ENCODE results near the gene AFAP1.

AFAP1 gene

GRCh38 chr4:7765666-7766065 lies 174.0 kb downstream of the AFAP1 start:
- no peak for TF ChIP-seq CTCF (IDR thresholded peaks at IDR 0.05; ENCODE audit: low read length, missing control alignments)
- no peak for DNase-seq (ENCODE audit: low read depth)
- H3K4me3 ChIP-seq (replicated peaks; ENCODE audit: low read depth, low read length), result no peak overlapping the region

GRCh38 chr4:7764466-7764865 lies 175.2 kb downstream of the AFAP1 start:
- no peak overlapping the region for H3K4me3 ChIP-seq (replicated peaks; ENCODE audit: low read depth, low read length)
- TF ChIP-seq CTCF (IDR thresholded peaks at IDR 0.05; ENCODE audit: low read length, missing control alignments), result no peak
- DNase-seq (ENCODE audit: low read depth), result no peak

- no peak overlapping the region for H3K4me3 ChIP-seq (replicated peaks; ENCODE audit: low read depth, low read length)
- TF ChIP-seq CTCF (IDR thresholded peaks at IDR 0.05; ENCODE audit: low read length, missing control alignments), result no peak
- DNase-seq (ENCODE audit: low read depth), result peak; percentile 48
Observed at GRCh38 chr4:7763788-7764187, 175.9 kb downstream of the AFAP1 start.

- no peak overlapping the region for H3K4me3 ChIP-seq (replicated peaks; ENCODE audit: low read depth, low read length)
- DNase-seq (ENCODE audit: low read depth), result no peak
- TF ChIP-seq CTCF (IDR thresholded peaks at IDR 0.05; ENCODE audit: low read length, missing control alignments), result no peak
Observed at GRCh38 chr4:7763106-7763505, 176.6 kb downstream of the AFAP1 start.

- no peak for DNase-seq (ENCODE audit: low read depth)
- no peak overlapping the region for H3K4me3 ChIP-seq (replicated peaks; ENCODE audit: low read depth, low read length)
- TF ChIP-seq CTCF (IDR thresholded peaks at IDR 0.05; ENCODE audit: low read length, missing control alignments), result no peak
Observed at GRCh38 chr4:7762376-7763030, 177.2 kb downstream of the AFAP1 start.

- H3K4me3 ChIP-seq (replicated peaks; ENCODE audit: low read depth, low read length), result no peak overlapping the region
- TF ChIP-seq CTCF (IDR thresholded peaks at IDR 0.05; ENCODE audit: low read length, missing control alignments), result peak; percentile 75
- DNase-seq (ENCODE audit: low read depth), result peak; percentile 60
Observed at GRCh38 chr4:7761720-7762119, 177.9 kb downstream of the AFAP1 start.

GRCh38 chr4:7761312-7761711 lies 178.3 kb downstream of the AFAP1 start:
- no peak for DNase-seq (ENCODE audit: low read depth)
- TF ChIP-seq CTCF (IDR thresholded peaks at IDR 0.05; ENCODE audit: low read length, missing control alignments), result no peak
- H3K4me3 ChIP-seq (replicated peaks; ENCODE audit: low read depth, low read length), result no peak overlapping the region

Measured in fibroblast of pulmonary artery (primary cell).